NCI-H446 treated with DMSO at 0.1 percent for 48 hours (cell line): ENCODE measurements around the gene PPM1D.

Source experiments
- DNase-seq: peaks from one replicate; lab custom pipeline; 2025; lab: John Stamatoyannopoulos, UW

PPM1D gene

GRCh38 chr17:60618854-60619526 lies 19.0 kb downstream of the PPM1D start:
- DNase-seq = no peak

- no peak for DNase-seq
Observed at GRCh38 chr17:60622961-60623360, 23.0 kb downstream of the PPM1D start.

- no peak for DNase-seq
Observed at GRCh38 chr17:60623415-60623814, 23.4 kb downstream of the PPM1D start.

GRCh38 chr17:60627124-60627523 lies 27.1 kb downstream of the PPM1D start:
- DNase-seq = no peak

GRCh38 chr17:60628252-60628889 lies 28.4 kb downstream of the PPM1D start:
- DNase-seq = no peak

GRCh38 chr17:60629120-60629519 lies 29.1 kb downstream of the PPM1D start:
- no peak for DNase-seq

- DNase-seq = peak; percentile 66
Observed at GRCh38 chr17:60630352-60630751, 30.4 kb downstream of the PPM1D start.

GRCh38 chr17:60631119-60631518 lies 31.1 kb downstream of the PPM1D start:
- no peak for DNase-seq

- DNase-seq = no peak
Observed at GRCh38 chr17:60637683-60638082, 37.7 kb downstream of the PPM1D start.

- DNase-seq = no peak
Observed at GRCh38 chr17:60639019-60639330, 39.0 kb downstream of the PPM1D start.

GRCh38 chr17:60640503-60640902 lies 40.5 kb downstream of the PPM1D start:
- no peak for DNase-seq

GRCh38 chr17:60641126-60641525 lies 41.1 kb downstream of the PPM1D start:
- DNase-seq = no peak

- DNase-seq = peak; percentile 52
Observed at GRCh38 chr17:60641810-60642220, 41.8 kb downstream of the PPM1D start.

- no peak for DNase-seq
Observed at GRCh38 chr17:60645918-60646523, 46.0 kb downstream of the PPM1D start.

GRCh38 chr17:60646701-60647100 lies 46.7 kb downstream of the PPM1D start:
- DNase-seq = no peak

GRCh38 chr17:60647705-60648104 lies 47.7 kb downstream of the PPM1D start:
- DNase-seq = no peak

- no peak for DNase-seq
Observed at GRCh38 chr17:60652454-60653247, 52.7 kb downstream of the PPM1D start.

GRCh38 chr17:60653569-60653968 lies 53.6 kb downstream of the PPM1D start:
- no peak for DNase-seq

- no peak for DNase-seq
Observed at GRCh38 chr17:60656499-60656898, 56.5 kb downstream of the PPM1D start.

- DNase-seq = no peak
Observed at GRCh38 chr17:60659156-60659555, 59.2 kb downstream of the PPM1D start.

- DNase-seq = no peak
Observed at GRCh38 chr17:60661489-60661888, 61.5 kb downstream of the PPM1D start.

- DNase-seq = no peak
Observed at GRCh38 chr17:60664022-60664421, 64.0 kb downstream of the PPM1D start.

- DNase-seq = no peak
Observed at GRCh38 chr17:60665602-60666001, 65.6 kb downstream of the PPM1D start.
